ACC112 (cell line): ENCODE data around the gene SND1.

Experiments
- H2AFZ ChIP-seq: fragments of 200-600 bp; sonication (generic); one replicate; pipeline ENCODE4 v1.6.0; 2017; ENCODE audit warnings: antibody characterized with exemption, low read length; ENCODE audit not compliant: unreplicated experiment
- H3K27ac ChIP-seq: fragments of 200-600 bp; sonication (generic); 2 replicates; pipeline ENCODE4 v1.5.1; 2014; ENCODE audit warnings: low read depth, mild to moderate bottlenecking, antibody characterized with exemption, low read length, moderate library complexity
- H3K27me3 ChIP-seq: fragments of 200-600 bp; sonication (generic); 2 replicates; pipeline ENCODE4 v1.6.1; 2014; ENCODE audit warnings: mild to moderate bottlenecking, antibody characterized with exemption, low read length, moderate library complexity, mixed read lengths; ENCODE audit not compliant: insufficient read depth
- H3K36me3 ChIP-seq: fragments of 200-600 bp; sonication (generic); 2 replicates; pipeline ENCODE4 v1.6.1; 2016; ENCODE audit warnings: mild to moderate bottlenecking, antibody characterized with exemption, low read length, moderate library complexity, mixed read lengths; ENCODE audit not compliant: insufficient read depth
- H3K4me1 ChIP-seq: fragments of 200-600 bp; sonication (generic); one replicate; pipeline ENCODE4 v1.6.1; 2016; ENCODE audit warnings: low read length, mixed read lengths; ENCODE audit not compliant: insufficient read depth, unreplicated experiment, control insufficient read depth
- H3K4me3 ChIP-seq: fragments of 200-600 bp; sonication (generic); 2 replicates; pipeline ENCODE4 v1.5.1; 2014; ENCODE audit warnings: mild to moderate bottlenecking, low read depth, low read length
- H3K79me2 ChIP-seq: fragments of 200-600 bp; sonication (generic); one replicate; pipeline ENCODE4 v1.6.0; 2016; ENCODE audit warnings: low read length; ENCODE audit not compliant: control insufficient read depth, unreplicated experiment, insufficient read depth

SND1 gene

GRCh38 chr7:127879436-127879835, 227.4 kb downstream of the SND1 start:
- Histone ChIP-seq H3K79me2 (peaks cover 39% of the 10 kb centered on the region), H2AFZ (no peak overlapping the region), H3K27me3 (no peaks in the 10 kb centered on the region), H3K36me3 (no peaks in the 10 kb centered on the region), H3K4me3 (no peak overlapping the region), H3K27ac (no peak overlapping the region), H3K4me1 (peaks cover 23% of the 10 kb centered on the region)

DNA sequence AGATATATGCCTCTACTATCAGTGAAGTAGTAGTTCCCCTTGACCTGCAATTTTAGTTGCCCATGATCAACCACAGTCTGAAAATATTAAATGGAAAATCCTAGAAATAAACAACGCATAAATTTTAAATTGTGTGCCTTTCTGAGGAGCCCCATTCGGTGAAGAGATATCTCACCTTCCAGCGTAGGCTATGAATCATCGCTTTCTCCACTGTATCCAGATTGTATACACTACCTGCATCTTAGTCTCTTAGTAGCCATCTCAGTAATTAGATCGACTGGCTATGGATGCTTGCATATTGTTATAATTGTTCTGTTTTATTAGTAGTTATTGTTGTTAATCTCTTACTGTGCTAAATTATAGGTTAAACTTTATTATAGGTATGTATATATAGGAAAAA, 227.9 kb downstream of the SND1 start:
- Histone ChIP-seq H3K4me3 (no peak overlapping the region), H2AFZ (no peak overlapping the region), H3K27me3 (no peaks in the 10 kb centered on the region), H3K79me2 (peaks cover 40% of the 10 kb centered on the region), H3K4me1 (peaks cover 26% of the 10 kb centered on the region), H3K27ac (no peak overlapping the region), H3K36me3 (no peaks in the 10 kb centered on the region)

DNA sequence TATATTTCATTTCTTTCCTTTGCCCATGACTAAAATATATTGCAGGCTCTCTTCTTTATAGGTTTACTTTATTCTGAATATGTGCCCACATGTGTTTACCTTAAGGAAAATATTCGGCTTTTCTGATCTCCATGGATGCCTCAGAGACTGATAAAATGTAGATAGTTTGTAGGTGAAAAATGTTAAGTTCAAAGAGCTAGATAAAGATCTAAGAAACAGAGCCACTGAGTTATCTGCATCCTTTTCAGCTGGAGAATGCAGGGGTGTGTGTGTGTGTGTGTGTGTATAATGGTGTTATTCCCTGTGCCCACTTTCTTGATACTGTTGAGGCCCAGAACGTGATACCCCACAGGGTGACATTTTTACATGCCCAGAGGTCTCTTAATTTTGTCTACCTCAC, 228.5 kb downstream of the SND1 start:
- no peaks in the 10 kb centered on the region for H3K27me3 ChIP-seq
- peaks cover 26% of the 10 kb centered on the region for H3K4me1 ChIP-seq
- no peaks in the 10 kb centered on the region for H3K36me3 ChIP-seq
- peaks cover 44% of the 10 kb centered on the region for H3K79me2 ChIP-seq
- no peak overlapping the region for H3K4me3 ChIP-seq
- H2AFZ ChIP-seq, result no peak overlapping the region
- H3K27ac ChIP-seq, result no peak overlapping the region

GRCh38 chr7:127881564-127881963, 229.6 kb downstream of the SND1 start:
- Histone ChIP-seq H2AFZ (no peak overlapping the region), H3K27ac (no peak overlapping the region), H3K36me3 (no peaks in the 10 kb centered on the region), H3K27me3 (no peaks in the 10 kb centered on the region), H3K4me3 (no peak overlapping the region), H3K4me1 (peaks cover 25% of the 10 kb centered on the region), H3K79me2 (peaks cover 46% of the 10 kb centered on the region)

- peaks cover 22% of the 10 kb centered on the region for H3K4me1 ChIP-seq
Observed at GRCh38 chr7:127882313-127882920, 230.4 kb downstream of the SND1 start.

DNA sequence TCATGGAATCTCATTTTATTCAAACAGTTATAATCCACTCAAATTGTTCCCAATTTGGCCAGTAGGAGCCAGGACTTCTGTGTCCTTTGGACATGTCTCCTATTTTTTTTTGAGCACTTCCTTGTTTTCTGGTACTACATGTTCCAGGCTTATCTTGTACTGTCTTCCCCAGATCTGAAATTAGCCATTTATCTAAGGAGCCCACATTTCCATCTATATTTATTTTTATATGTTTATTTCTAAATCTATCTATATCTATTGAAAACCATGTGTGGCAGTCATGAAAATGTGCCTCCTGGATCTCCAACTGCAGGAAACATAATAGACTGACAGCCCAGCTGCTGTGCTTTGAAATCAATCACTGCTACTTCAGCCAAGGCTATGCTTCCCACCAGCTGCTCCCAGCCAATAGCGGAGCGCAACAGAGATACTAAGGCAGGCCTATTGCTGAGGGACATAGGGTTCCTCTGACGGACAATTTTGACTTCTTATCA, 232.1 kb downstream of the SND1 start:
- no peak overlapping the region for H2AFZ ChIP-seq
- H3K79me2 ChIP-seq, result peaks cover 28% of the 10 kb centered on the region

More at GRCh38 chr7:127882313-127882920, 230.4 kb downstream of the SND1 start:
- H3K27me3 ChIP-seq, result no peaks in the 10 kb centered on the region
- no peak overlapping the region for H3K27ac ChIP-seq
- no peak overlapping the region for H3K4me3 ChIP-seq
- H2AFZ ChIP-seq, result no peak overlapping the region
- H3K79me2 ChIP-seq, result peaks cover 39% of the 10 kb centered on the region
- H3K36me3 ChIP-seq, result no peaks in the 10 kb centered on the region

GRCh38 chr7:127885222-127885772, 233.3 kb downstream of the SND1 start:
- Histone ChIP-seq H3K4me1 (peaks cover 22% of the 10 kb centered on the region), H3K27me3 (no peaks in the 10 kb centered on the region), H2AFZ (no peak overlapping the region), H3K4me3 (no peak overlapping the region), H3K79me2 (peaks cover 21% of the 10 kb centered on the region), H3K27ac (peak overlapping the region; percentile 44), H3K36me3 (peaks cover 15% of the 10 kb centered on the region)

More for the DNA sequence above, 232.1 kb downstream of the SND1 start:
- peaks cover 9% of the 10 kb centered on the region for H3K36me3 ChIP-seq
- H3K4me3 ChIP-seq, result no peak overlapping the region
- H3K27ac ChIP-seq, result no peak overlapping the region
- H3K27me3 ChIP-seq, result no peaks in the 10 kb centered on the region
- H3K4me1 ChIP-seq, result peaks cover 22% of the 10 kb centered on the region

DNA sequence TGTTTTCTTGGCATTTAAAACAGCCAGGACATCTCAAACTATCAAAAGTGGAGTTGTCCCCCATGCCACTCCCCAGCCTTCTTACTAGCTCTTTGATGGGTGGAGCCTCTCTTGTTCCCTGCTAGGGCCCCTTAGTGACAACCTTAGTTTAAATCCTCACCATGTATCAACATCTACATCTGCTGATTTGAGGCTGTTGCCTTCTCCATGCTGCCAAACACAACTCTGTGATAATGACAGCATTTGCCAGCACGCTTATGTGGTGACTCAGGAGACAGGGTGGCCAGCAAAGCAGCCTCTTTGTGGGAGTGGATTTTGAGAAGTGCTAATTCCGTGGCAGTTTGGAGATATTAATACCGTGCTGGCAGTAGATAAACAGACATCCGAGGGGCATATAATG, 233.8 kb downstream of the SND1 start:
- H2AFZ ChIP-seq, result no peak overlapping the region
- H3K27me3 ChIP-seq, result no peaks in the 10 kb centered on the region
- H3K36me3 ChIP-seq, result peaks cover 17% of the 10 kb centered on the region
- H3K4me3 ChIP-seq, result no peak overlapping the region
- H3K27ac ChIP-seq, result peak overlapping the region; percentile 44
- peaks cover 21% of the 10 kb centered on the region for H3K79me2 ChIP-seq
- peaks cover 22% of the 10 kb centered on the region for H3K4me1 ChIP-seq

- Histone ChIP-seq H2AFZ (no peak overlapping the region), H3K79me2 (peaks cover 21% of the 10 kb centered on the region), H3K27ac (peak overlapping the region; percentile 44; the same call in 1 of the 2 replicates), H3K27me3 (no peaks in the 10 kb centered on the region), H3K36me3 (peaks cover 17% of the 10 kb centered on the region), H3K4me3 (no peak overlapping the region), H3K4me1 (peaks cover 22% of the 10 kb centered on the region)
Observed at GRCh38 chr7:127886248-127886647, 234.3 kb downstream of the SND1 start.

DNA sequence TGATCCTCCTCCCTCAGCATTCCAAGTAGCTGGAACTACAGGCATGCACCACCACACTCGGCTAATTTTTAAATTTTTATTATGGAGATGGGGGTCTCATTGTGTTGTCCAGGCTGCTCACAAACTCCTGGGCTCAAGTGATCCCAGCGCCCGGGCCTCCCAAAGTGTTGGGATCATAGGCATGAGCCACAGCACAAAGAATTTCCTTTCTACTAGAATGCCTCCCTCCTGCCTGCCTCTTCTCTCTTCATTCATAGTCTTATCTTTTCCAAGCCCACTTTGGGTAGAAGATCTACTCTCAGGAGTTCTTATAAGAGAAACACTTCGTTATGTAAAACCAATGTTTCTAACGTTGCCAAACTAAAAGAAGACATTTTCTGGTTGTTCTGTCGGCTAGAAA, 235.1 kb downstream of the SND1 start:
- H3K4me3 ChIP-seq, result no peak overlapping the region
- peaks cover 15% of the 10 kb centered on the region for H3K79me2 ChIP-seq
- no peak overlapping the region for H3K27ac ChIP-seq
- no peak overlapping the region for H2AFZ ChIP-seq
- H3K27me3 ChIP-seq, result no peaks in the 10 kb centered on the region
- peaks cover 22% of the 10 kb centered on the region for H3K4me1 ChIP-seq
- peaks cover 17% of the 10 kb centered on the region for H3K36me3 ChIP-seq

GRCh38 chr7:127887631-127888030, 235.6 kb downstream of the SND1 start:
- Histone ChIP-seq H3K4me1 (peaks cover 22% of the 10 kb centered on the region), H3K4me3 (no peak overlapping the region), H3K27ac (no peak overlapping the region), H3K27me3 (no peaks in the 10 kb centered on the region), H3K79me2 (peaks cover 15% of the 10 kb centered on the region), H2AFZ (no peak overlapping the region), H3K36me3 (peaks cover 17% of the 10 kb centered on the region)
